Glomerular endothelial cell (primary cell): Measurements from ENCODE around the gene USP17L25. TPM values are rescaled to one million over a fixed set of nuclear protein-coding genes. Genes with fewer than 3 reads are reported as not detected.
"Not testable (repeated sequence)": the region's sequence is repeated elsewhere in the genome, so short reads cannot be mapped to it uniquely, and the experiment has no call there.

ENCODE experiments used
- DNase-seq: peaks from one replicate; pipeline ENCODE4 v3.0.0-alpha.2; 2011; ENCODE audit warnings: low read depth, low spot score; ENCODE audit errors: extremely low read depth
- total RNA-seq: library from RNA; depleted of rRNA; stranded (reverse); fragments of >200 nt; gene quantifications from 2 replicates; pipeline ENCODE4 v1.2.3, GENCODE V29; 2015

USP17L25 gene, protein sequence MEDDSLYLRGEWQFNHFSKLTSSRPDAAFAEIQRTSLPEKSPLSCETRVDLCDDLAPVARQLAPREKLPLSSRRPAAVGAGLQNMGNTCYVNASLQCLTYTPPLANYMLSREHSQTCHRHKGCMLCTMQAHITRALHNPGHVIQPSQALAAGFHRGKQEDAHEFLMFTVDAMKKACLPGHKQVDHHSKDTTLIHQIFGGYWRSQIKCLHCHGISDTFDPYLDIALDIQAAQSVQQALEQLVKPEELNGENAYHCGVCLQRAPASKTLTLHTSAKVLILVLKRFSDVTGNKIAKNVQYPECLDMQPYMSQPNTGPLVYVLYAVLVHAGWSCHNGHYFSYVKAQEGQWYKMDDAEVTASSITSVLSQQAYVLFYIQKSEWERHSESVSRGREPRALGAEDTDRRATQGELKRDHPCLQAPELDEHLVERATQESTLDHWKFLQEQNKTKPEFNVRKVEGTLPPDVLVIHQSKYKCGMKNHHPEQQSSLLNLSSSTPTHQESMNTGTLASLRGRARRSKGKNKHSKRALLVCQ
- total RNA-seq = not detected in 2 replicates

GRCh38 chr4:9329611-9330010 is at the start of gene USP17L25:
TSS of gene USP17L25 (plus strand) at chr4:9329911. CDS start at chr4:9329911, 0 bp downstream.
- not testable (repeated sequence) for DNase-seq

- not testable (repeated sequence) for DNase-seq
Measured at GRCh38 chr4:9324191-9324590, 5.5 kb upstream of the USP17L25 start.

GRCh38 chr4:9324865-9325264 is 4.8 kb upstream of the USP17L25 start, which contains the start of gene USP17L24:
TSS of gene USP17L24 (plus strand) at chr4:9325165. CDS start at chr4:9325165, 0 bp downstream.
- not testable (repeated sequence) for DNase-seq

GRCh38 chr4:9334358-9334757 is 4.6 kb downstream of the USP17L25 start, which contains the start of gene USP17L26:
TSS of gene USP17L26 (plus strand) at chr4:9334658. CDS start at chr4:9334658, 0 bp downstream.
- not testable (repeated sequence) for DNase-seq

DNA sequence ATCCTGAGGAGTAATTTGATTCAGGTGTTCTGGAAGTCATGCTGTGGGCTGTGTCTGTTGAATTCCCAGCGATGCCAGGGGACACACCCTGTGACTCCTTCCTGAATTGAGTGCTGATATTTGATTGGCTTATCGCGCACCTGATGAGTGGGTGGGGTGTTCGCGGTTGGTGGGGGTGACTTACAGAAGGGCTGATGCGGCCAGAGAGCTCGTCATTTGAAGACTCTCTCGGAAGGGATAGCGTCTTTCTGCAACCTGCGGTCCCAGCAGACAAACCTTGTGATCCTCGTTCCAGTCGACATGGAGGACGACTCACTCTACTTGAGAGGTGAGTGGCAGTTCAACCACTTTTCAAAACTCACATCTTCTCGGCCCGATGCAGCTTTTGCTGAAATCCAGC is 9.4 kb downstream of the USP17L25 start, which contains the start of gene USP17L5:
USP17L5 (plus strand) TSS at position 301 of the 400 bp plus-strand sequence; CDS start at position 301, 0 bp downstream.
- not testable (repeated sequence) for DNase-seq

DNA sequence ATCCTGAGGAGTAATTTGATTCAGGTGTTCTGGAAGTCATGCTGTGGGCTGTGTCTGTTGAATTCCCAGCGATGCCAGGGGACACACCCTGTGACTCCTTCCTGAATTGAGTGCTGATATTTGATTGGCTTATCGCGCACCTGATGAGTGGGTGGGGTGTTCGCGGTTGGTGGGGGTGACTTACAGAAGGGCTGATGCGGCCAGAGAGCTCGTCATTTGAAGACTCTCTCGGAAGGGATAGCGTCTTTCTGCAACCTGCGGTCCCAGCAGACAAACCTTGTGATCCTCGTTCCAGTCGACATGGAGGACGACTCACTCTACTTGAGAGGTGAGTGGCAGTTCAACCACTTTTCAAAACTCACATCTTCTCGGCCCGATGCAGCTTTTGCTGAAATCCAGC is 14.1 kb downstream of the USP17L25 start, which contains the start of gene USP17L27:
USP17L27 (plus strand) TSS at position 301 of the 400 bp plus-strand sequence; CDS start at position 301, 0 bp downstream.
- DNase-seq = not testable (repeated sequence)

GRCh38 chr4:9348593-9348992 is 18.9 kb downstream of the USP17L25 start, which contains the start of gene USP17L28:
TSS of gene USP17L28 (plus strand) at chr4:9348893. CDS start at chr4:9348893, 0 bp downstream.
- DNase-seq = not testable (repeated sequence)

- DNase-seq = not testable (repeated sequence)
Measured at GRCh38 chr4:9350866-9351265, 21.2 kb downstream of the USP17L25 start.

DNA sequence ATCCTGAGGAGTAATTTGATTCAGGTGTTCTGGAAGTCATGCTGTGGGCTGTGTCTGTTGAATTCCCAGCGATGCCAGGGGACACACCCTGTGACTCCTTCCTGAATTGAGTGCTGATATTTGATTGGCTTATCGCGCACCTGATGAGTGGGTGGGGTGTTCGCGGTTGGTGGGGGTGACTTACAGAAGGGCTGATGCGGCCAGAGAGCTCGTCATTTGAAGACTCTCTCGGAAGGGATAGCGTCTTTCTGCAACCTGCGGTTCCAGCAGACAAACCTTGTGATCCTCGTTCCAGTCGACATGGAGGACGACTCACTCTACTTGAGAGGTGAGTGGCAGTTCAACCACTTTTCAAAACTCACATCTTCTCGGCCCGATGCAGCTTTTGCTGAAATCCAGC is 23.6 kb downstream of the USP17L25 start, which contains the start of gene USP17L29:
USP17L29 (plus strand) TSS at position 301 of the 400 bp plus-strand sequence; CDS start at position 301, 0 bp downstream.
- DNase-seq = not testable (repeated sequence)

GRCh38 chr4:9362829-9363228 is 33.1 kb downstream of the USP17L25 start, which contains the start of gene USP17L30:
TSS of gene USP17L30 (plus strand) at chr4:9363129. CDS start at chr4:9363129, 0 bp downstream.
- DNase-seq = not testable (repeated sequence)

- DNase-seq = not testable (repeated sequence)
Measured at GRCh38 chr4:9379881-9380280, 50.2 kb downstream of the USP17L25 start.

Other genes starting within 250 kb of the USP17L25 start
- not detected in 2 replicates for gene FAM90A26, start 159.5 kb upstream of the USP17L25 start, total RNA-seq
- gene USP17L10, start 119.3 kb upstream of the USP17L25 start, total RNA-seq = not detected in 2 replicates
- not detected in 2 replicates for gene USP17L11, start 114.5 kb upstream of the USP17L25 start, total RNA-seq
- not detected in 2 replicates for gene USP17L12, start 109.8 kb upstream of the USP17L25 start, total RNA-seq
- not detected in 2 replicates for gene USP17L13, start 105.0 kb upstream of the USP17L25 start, total RNA-seq
- gene USP17L15, start 95.5 kb upstream of the USP17L25 start, total RNA-seq = not detected in 2 replicates
- gene USP17L17, start 86.0 kb upstream of the USP17L25 start, total RNA-seq = not detected in 2 replicates
- gene USP17L18, start 81.3 kb upstream of the USP17L25 start, total RNA-seq = not detected in 2 replicates
- not detected in 2 replicates for gene USP17L19, start 76.5 kb upstream of the USP17L25 start, total RNA-seq
- not detected in 2 replicates for gene USP17L20, start 71.8 kb upstream of the USP17L25 start, total RNA-seq
- not detected in 2 replicates for gene USP17L21, start 67.0 kb upstream of the USP17L25 start, total RNA-seq
- not detected in 2 replicates for gene USP17L22, start 62.3 kb upstream of the USP17L25 start, total RNA-seq
- gene USP17L24, start 4.7 kb upstream of the USP17L25 start, total RNA-seq = not detected in 2 replicates
- not detected in 2 replicates for gene USP17L26, start 4.7 kb downstream of the USP17L25 start, total RNA-seq
- gene USP17L5, start 9.5 kb downstream of the USP17L25 start, total RNA-seq = not detected in 2 replicates
- gene USP17L27, start 14.2 kb downstream of the USP17L25 start, total RNA-seq = not detected in 2 replicates
- gene USP17L28, start 19.0 kb downstream of the USP17L25 start, total RNA-seq = not detected in 2 replicates
- not detected in 2 replicates for gene USP17L29, start 23.7 kb downstream of the USP17L25 start, total RNA-seq
- not detected in 2 replicates for gene USP17L30, start 33.2 kb downstream of the USP17L25 start, total RNA-seq
- gene DEFB131A, start 114.5 kb downstream of the USP17L25 start, total RNA-seq = not detected in 2 replicates